ENCODE data around the gene ZFYVE1. TPM values are rescaled to one million over a fixed set of nuclear protein-coding genes. Genes with fewer than 3 reads are reported as not detected.
A peak's percentile ranks its signal among the peaks of the same experiment; 100 is the strongest.

Gene ZFYVE1
- total and polyA plus RNA-seq, 10 of the 15 experiments (the other 5 are each of a cell fraction or from before 2014, with no cell fraction given) = 1.2 to 13.3 (median 6.4) TPM

DNA sequence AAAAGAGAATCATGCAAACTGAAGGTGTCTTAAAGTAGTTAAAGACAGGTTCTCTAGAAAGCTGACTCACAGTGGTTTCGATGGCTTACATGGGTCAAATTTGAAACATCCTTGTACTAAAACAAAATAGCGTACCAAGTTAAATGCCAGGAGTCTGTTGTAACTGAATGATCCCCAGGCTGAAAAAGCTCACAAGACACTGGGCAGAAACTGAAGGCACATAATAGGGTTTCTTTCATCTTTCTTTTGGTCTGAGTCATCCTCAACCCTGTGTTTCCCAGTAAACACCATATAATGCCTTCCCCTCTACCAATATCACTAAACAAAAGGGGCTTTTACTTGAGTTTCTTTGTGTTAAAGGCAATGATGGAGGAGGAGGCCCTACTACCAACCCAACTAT is 12.8 kb downstream of the ZFYVE1 start (continued):
- TF ChIP-seq ZNF592 (IDR thresholded peaks at IDR 0.05) = no peak
- TF ChIP-seq LARP7 (IDR thresholded peaks at IDR 0.05) = no peak
- no peak for TF ChIP-seq POLR2AphosphoS2 (IDR thresholded peaks at IDR 0.05; ENCODE audit: low read depth, low read length)
- no peak for TF ChIP-seq ATF3 (IDR thresholded peaks at IDR 0.05; ENCODE audit: borderline replicate concordance, extremely low read depth, low read depth, low read length)
- no peak for TF ChIP-seq CBX3 (IDR thresholded peaks at IDR 0.05; ENCODE audit: borderline replicate concordance, low read depth)
- TF ChIP-seq, protein P1, sequence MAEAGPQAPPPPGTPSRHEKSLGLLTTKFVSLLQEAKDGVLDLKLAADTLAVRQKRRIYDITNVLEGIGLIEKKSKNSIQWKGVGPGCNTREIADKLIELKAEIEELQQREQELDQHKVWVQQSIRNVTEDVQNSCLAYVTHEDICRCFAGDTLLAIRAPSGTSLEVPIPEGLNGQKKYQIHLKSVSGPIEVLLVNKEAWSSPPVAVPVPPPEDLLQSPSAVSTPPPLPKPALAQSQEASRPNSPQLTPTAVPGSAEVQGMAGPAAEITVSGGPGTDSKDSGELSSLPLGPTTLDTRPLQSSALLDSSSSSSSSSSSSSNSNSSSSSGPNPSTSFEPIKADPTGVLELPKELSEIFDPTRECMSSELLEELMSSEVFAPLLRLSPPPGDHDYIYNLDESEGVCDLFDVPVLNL (IDR thresholded peaks at IDR 0.05; ENCODE audit: low read depth, low read length) = no peak
- TF ChIP-seq, protein P2, sequence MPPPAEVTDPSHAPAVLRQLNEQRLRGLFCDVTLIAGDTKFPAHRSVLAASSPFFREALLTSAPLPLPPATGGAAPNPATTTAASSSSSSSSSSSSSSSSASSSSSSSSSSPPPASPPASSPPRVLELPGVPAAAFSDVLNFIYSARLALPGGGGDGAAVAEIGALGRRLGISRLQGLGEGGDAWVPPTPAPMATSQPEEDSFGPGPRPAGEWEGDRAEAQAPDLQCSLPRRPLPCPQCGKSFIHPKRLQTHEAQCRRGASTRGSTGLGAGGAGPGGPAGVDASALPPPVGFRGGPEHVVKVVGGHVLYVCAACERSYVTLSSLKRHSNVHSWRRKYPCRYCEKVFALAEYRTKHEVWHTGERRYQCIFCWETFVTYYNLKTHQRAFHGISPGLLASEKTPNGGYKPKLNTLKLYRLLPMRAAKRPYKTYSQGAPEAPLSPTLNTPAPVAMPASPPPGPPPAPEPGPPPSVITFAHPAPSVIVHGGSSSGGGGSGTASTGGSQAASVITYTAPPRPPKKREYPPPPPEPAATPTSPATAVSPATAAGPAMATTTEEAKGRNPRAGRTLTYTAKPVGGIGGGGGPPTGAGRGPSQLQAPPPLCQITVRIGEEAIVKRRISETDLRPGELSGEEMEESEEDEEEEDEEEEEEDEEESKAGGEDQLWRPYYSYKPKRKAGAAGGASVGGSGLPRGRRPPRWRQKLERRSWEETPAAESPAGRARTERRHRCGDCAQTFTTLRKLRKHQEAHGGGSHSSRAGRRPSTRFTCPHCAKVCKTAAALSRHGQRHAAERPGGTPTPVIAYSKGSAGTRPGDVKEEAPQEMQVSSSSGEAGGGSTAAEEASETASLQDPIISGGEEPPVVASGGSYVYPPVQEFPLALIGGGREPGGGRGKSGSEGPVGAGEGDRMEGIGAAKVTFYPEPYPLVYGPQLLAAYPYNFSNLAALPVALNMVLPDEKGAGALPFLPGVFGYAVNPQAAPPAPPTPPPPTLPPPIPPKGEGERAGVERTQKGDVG (CRISPR knock-in tag; IDR thresholded peaks at IDR 0.05) = no peak
- TF ChIP-seq NRF1 (conservative IDR thresholded peaks at IDR 0.05; ENCODE audit: low read depth, low read length) = no peak
- TF ChIP-seq ETV6 (conservative IDR thresholded peaks at IDR 0.05 in 1 of 2, IDR thresholded peaks at IDR 0.05 in 1 of 2; ENCODE audit: borderline replicate concordance in 1 of 2, low read depth in 1 of 2) = no peak; a peak in 1 of 4 replicates
- TF ChIP-seq ZBED1 (IDR thresholded peaks at IDR 0.05; ENCODE audit: borderline replicate concordance) = peak; percentile 55; the same call in 1 of the 2 replicates
- TF ChIP-seq POLR2A (IDR thresholded peaks at IDR 0.05; ENCODE audit: low read depth, low read length) = no peak
- peak; percentile 39; the same call in 1 of the 2 replicates for TF ChIP-seq BCL11A (IDR thresholded peaks at IDR 0.05; ENCODE audit: low read depth, low read length)
- no peak; the same call in 1 of the 2 replicates for TF ChIP-seq CBX5 (IDR thresholded peaks at IDR 0.05; ENCODE audit: low read depth)
- peak; percentile 55; the same call in 1 of the 2 replicates for TF ChIP-seq BACH1 (IDR thresholded peaks at IDR 0.05; ENCODE audit: borderline replicate concordance)
- peak; percentile 72 to 80; a peak in 3 of 4 replicates for TF ChIP-seq IKZF2 (IDR thresholded peaks at IDR 0.05)
- peak; percentile 48; the same call in 1 of the 2 replicates for TF ChIP-seq DPF2 (IDR thresholded peaks at IDR 0.05)
- TF ChIP-seq CHD2 (IDR thresholded peaks at IDR 0.05; ENCODE audit: borderline replicate concordance, low read depth, low read length) = 0 out of 2 replicates have a peak, but pooled peaks have one; percentile 26
- no peak for TF ChIP-seq PAX5 (IDR thresholded peaks at IDR 0.05; ENCODE audit: borderline replicate concordance, low read depth, low read length)
- TF ChIP-seq, protein P3, sequence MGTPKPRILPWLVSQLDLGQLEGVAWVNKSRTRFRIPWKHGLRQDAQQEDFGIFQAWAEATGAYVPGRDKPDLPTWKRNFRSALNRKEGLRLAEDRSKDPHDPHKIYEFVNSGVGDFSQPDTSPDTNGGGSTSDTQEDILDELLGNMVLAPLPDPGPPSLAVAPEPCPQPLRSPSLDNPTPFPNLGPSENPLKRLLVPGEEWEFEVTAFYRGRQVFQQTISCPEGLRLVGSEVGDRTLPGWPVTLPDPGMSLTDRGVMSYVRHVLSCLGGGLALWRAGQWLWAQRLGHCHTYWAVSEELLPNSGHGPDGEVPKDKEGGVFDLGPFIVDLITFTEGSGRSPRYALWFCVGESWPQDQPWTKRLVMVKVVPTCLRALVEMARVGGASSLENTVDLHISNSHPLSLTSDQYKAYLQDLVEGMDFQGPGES (IDR thresholded peaks at IDR 0.05) = no peak
- TF ChIP-seq RBBP5 (conservative IDR thresholded peaks at IDR 0.05) = no peak
- no peak for TF ChIP-seq CHD1 (IDR thresholded peaks at IDR 0.05; ENCODE audit: low read depth, low read length)
- TF ChIP-seq YY1 (IDR thresholded peaks at IDR 0.05; ENCODE audit: low read depth, low read length) = no peak

Measured in GM12878 (cell line).